Prostate gland (tissue), 2 donors: ENCODE data around the gene GID8.

ENCODE experiments used
- CTCF ChIP-seq, 4 experiments: fragments of 200-600 bp in 2 of 4; fragments of 450-650 bp in 2 of 4; sonication (generic) in 2 of 4; IDR thresholded peaks; 1 replicate in 3 of 4; 2 replicates in 1 of 4; pipeline ENCODE4 v1.5.1; 2016 to 2019; ENCODE audit warnings: antibody characterized with exemption in 4 of 4, mild to moderate bottlenecking in 2 of 4, moderate library complexity in 2 of 4
- POLR2A ChIP-seq: fragments of 450-650 bp; IDR thresholded peaks from one replicate; pipeline ENCODE4 v1.6.1; 2016; ENCODE audit warnings: antibody characterized with exemption, mild to moderate bottlenecking
- POLR2AphosphoS5 ChIP-seq: sonication (generic); formaldehyde crosslinking; IDR thresholded peaks from one replicate; pipeline ENCODE4 v1.6.1; 2017; ENCODE audit warnings: antibody characterized with exemption

DNA sequence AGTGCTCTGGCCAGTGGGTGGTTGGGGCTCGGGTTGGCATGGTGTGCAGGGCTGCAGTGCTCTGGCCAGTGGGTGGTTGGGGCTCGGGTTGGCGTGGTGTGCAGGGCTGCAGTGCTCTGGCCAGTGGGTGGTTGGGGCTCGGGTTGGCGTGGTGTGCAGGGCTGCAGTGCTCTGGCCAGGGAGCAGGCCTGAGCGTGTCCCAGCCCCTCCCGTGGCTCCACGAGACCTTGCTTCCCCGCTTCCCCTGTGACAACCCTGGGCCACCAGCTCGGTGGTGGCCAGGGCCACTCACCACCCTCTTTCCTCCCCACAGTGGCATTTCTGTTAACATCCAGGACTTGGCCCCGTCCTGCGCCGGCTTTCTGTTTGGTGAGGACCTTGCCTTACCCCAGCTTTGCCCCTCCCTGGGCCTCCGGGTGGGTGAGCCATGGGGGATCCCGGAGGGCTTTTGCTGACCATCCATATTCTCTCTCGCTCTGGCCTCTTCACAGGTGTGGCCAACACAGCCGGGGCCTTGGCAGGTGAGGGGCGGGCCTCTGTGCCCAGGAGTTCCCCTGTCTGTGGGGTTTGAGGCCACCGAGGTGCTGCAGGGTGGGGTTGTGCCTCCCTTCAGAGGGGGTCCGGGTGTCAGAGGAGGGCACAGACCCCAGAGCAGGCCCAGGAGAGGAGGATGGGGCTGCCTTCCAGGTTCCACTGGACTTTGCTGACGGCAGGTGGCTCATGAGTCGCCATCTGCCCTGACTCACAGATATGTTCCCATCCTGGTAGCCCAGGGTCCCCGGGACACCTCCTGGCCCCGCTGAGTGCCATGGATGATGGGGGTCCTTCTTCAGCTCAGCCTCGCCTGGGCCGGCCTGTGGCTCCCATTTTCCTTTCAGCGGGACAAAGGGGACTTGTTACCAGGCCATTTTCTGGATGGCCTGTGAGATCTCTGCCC is 28.5 kb downstream of the GID8 start:
- no peak for TF ChIP-seq CTCF (IDR thresholded peaks at IDR 0.05)
- no peak for TF ChIP-seq POLR2A
- TF ChIP-seq POLR2AphosphoS5: no peak
